H1 (cell line): Measurements from ENCODE around the gene SRSF6. TPM values are rescaled to one million over a fixed set of nuclear protein-coding genes. Genes with fewer than 3 reads are reported as not detected.
A peak's percentile ranks its signal among the peaks of the same experiment; 100 is the strongest.
"Not testable (repeated sequence)": the region's sequence is repeated elsewhere in the genome, so short reads cannot be mapped to it uniquely, and the experiment has no call there.

ENCODE experiments used
- CTCF ChIA-PET: fragments of 300-600 bp; sonication (Branson Sonifier 250); formaldehyde crosslinking; loops from one replicate; lab custom pipeline; 2021; ENCODE audit not compliant: partially characterized antibody; lab: Charles Lee
- POLR2A ChIA-PET: fragments of 300-600 bp; sonication (Branson Sonifier 250); formaldehyde crosslinking; loops from one replicate; lab custom pipeline; 2021; ENCODE audit warnings: inconsistent platforms; ENCODE audit not compliant: partially characterized antibody; lab: Charles Lee
- DNase-seq, 2 experiments: peaks; one replicate each; pipeline versions ENCODE4 v3.0.0 to v3.0.0-alpha.2; 2010 to 2022; ENCODE audit warnings: low spot score in 2 of 2, low read depth in 1 of 2, mixed read lengths in 1 of 2
- FAIRE-seq: peaks from 2 replicates; lab custom pipeline; 2011; peaks lifted over from hg19 to GRCh38; lab: Jason Lieb, UNC
- H2AFZ ChIP-seq: 2 replicates; pipeline ENCODE4 v1.8.1; 2012; ENCODE audit warnings: low read length, inconsistent platforms
- H2AK5ac ChIP-seq: 2 replicates; pipeline ENCODE4 v1.6.1; 2013; ENCODE audit warnings: low read depth, low read length
- H2BK120ac ChIP-seq: replicated peaks from 2 replicates; pipeline ENCODE3; 2013; ENCODE audit warnings: low read depth, low read length, inconsistent platforms
- H2BK12ac ChIP-seq: 2 replicates; pipeline ENCODE4 v1.6.1; 2013; ENCODE audit warnings: low read depth, low read length
- H2BK15ac ChIP-seq: 2 replicates; pipeline ENCODE4 v1.6.1; 2013; ENCODE audit warnings: low read length
- H2BK20ac ChIP-seq: 2 replicates; pipeline ENCODE4 v1.6.1; 2013; ENCODE audit warnings: low read length
- H2BK5ac ChIP-seq: 2 replicates; pipeline ENCODE4 v1.6.1; 2013; ENCODE audit warnings: low read depth, low read length
- H3K14ac ChIP-seq: 2 replicates; pipeline ENCODE4 v1.6.1; 2013; ENCODE audit warnings: inconsistent platforms; ENCODE audit not compliant: insufficient read length
- H3K18ac ChIP-seq: 2 replicates; pipeline ENCODE4 v1.6.1; 2013; ENCODE audit warnings: low read length; ENCODE audit errors: extremely low read depth
- H3K23ac ChIP-seq: 2 replicates; pipeline ENCODE4 v1.6.1; 2013; ENCODE audit warnings: inconsistent platforms; ENCODE audit not compliant: insufficient read length
- H3K23me2 ChIP-seq: 2 replicates; pipeline ENCODE4 v1.6.1; 2013; ENCODE audit warnings: low read depth, low read length
- H3K27ac ChIP-seq: 2 replicates; pipeline ENCODE4 v1.6.1; 2011; ENCODE audit warnings: low read depth, low read length, inconsistent platforms
- H3K27me3 ChIP-seq, 4 experiments: replicated peaks in 1 of 4; 1 replicate in 1 of 4; 2 replicates in 3 of 4; pipeline versions ENCODE4 v1.6.1 to v1.8.1; 2011 to 2013; ENCODE audit warnings: low read length in 3 of 4, mild to moderate bottlenecking in 3 of 4, inconsistent platforms in 2 of 4, mixed read lengths in 2 of 4, moderate library complexity in 1 of 4; ENCODE audit not compliant: control insufficient read depth in 3 of 4, insufficient read depth in 3 of 4; ENCODE audit errors: extremely low read depth in 1 of 4
- H3K36me3 ChIP-seq, 4 experiments: 2 replicates each; pipeline versions ENCODE4 v1.6.1 to v1.8.1; 2011 to 2013; ENCODE audit warnings: mild to moderate bottlenecking in 4 of 4, low read length in 3 of 4, moderate library complexity in 2 of 4, control low read depth in 1 of 4, inconsistent platforms in 1 of 4; ENCODE audit not compliant: insufficient read depth in 4 of 4, control insufficient read depth in 2 of 4
- H3K4ac ChIP-seq: replicated peaks from 2 replicates; pipeline ENCODE3; 2013; ENCODE audit warnings: low read length, low read depth, mixed read lengths, inconsistent platforms; ENCODE audit not compliant: insufficient read length
- H3K4me1 ChIP-seq, 4 experiments: replicated peaks in 1 of 4; 1 replicate in 1 of 4; 2 replicates in 3 of 4; pipeline versions ENCODE4 v1.6.1 to v1.8.1; 2011 to 2013; ENCODE audit warnings: low read length in 3 of 4, inconsistent platforms in 2 of 4, mixed read lengths in 1 of 4; ENCODE audit not compliant: insufficient read depth in 4 of 4, control insufficient read depth in 3 of 4
- H3K4me2 ChIP-seq, 2 experiments: 2 replicates each; pipeline versions ENCODE4 v1.6.1 to v1.8.1; 2011 to 2013; ENCODE audit warnings: low read depth in 2 of 2, low read length in 2 of 2, control low read depth in 1 of 2, inconsistent platforms in 1 of 2, mild to moderate bottlenecking in 1 of 2; ENCODE audit not compliant: insufficient read depth in 1 of 2
- H3K4me3 ChIP-seq, 4 experiments: fragments of 200-600, 300-600 bp in 1 of 4; sonication (generic), shearing (Covaris generic), sonication (Bioruptor Twin) in 1 of 4; 2 replicates each; pipeline versions ENCODE4 v1.5.1 to v1.8.1; 2011 to 2016; ENCODE audit warnings: low read length in 4 of 4, low read depth in 3 of 4, control low read depth in 2 of 4, inconsistent platforms in 2 of 4, mild to moderate bottlenecking in 2 of 4, mixed read lengths in 1 of 4, moderate library complexity in 1 of 4; ENCODE audit not compliant: insufficient read depth in 2 of 4; ENCODE audit errors: extremely low read depth in 1 of 4
- H3K56ac ChIP-seq: replicated peaks from 2 replicates; pipeline ENCODE3; 2013; ENCODE audit warnings: low read depth, mild to moderate bottlenecking, mixed read lengths, low read length, inconsistent platforms; ENCODE audit not compliant: insufficient read length
- H3K79me1 ChIP-seq: 2 replicates; pipeline ENCODE4 v1.6.1; 2013; ENCODE audit warnings: low read depth, low read length, control low read depth
- H3K79me2 ChIP-seq, 2 experiments: 2 replicates each; pipeline versions ENCODE4 v1.6.1 to v1.8.1; 2012 to 2013; ENCODE audit warnings: low read length in 2 of 2, mild to moderate bottlenecking in 2 of 2, inconsistent platforms in 1 of 2; ENCODE audit not compliant: insufficient read depth in 2 of 2, control insufficient read depth in 1 of 2
- H3K9ac ChIP-seq, 4 experiments: replicated peaks in 1 of 4; 1 replicate in 1 of 4; 2 replicates in 3 of 4; pipeline versions ENCODE4 v1.6.1 to v1.8.1; 2011 to 2013; ENCODE audit warnings: low read depth in 3 of 4, low read length in 3 of 4, control low read depth in 2 of 4, mild to moderate bottlenecking in 2 of 4, moderate library complexity in 2 of 4, inconsistent platforms in 1 of 4; ENCODE audit errors: extremely low read depth in 1 of 4
- H3K9me3 ChIP-seq, 2 experiments: 2 replicates each; pipeline versions ENCODE4 v1.6.1 to v1.8.1; 2012 to 2013; ENCODE audit warnings: mild to moderate bottlenecking in 2 of 2, moderate library complexity in 2 of 2, control low read depth in 1 of 2, inconsistent platforms in 1 of 2, low read depth in 1 of 2, low read length in 1 of 2, mixed read lengths in 1 of 2; ENCODE audit not compliant: insufficient read depth in 2 of 2
- H4K20me1 ChIP-seq, 2 experiments: replicated peaks in 1 of 2; 2 replicates each; pipeline versions ENCODE3 to v1.8.1; 2011 to 2013; ENCODE audit warnings: inconsistent platforms in 2 of 2, low read length in 2 of 2, mild to moderate bottlenecking in 1 of 2; ENCODE audit not compliant: insufficient read depth in 2 of 2, control insufficient read depth in 1 of 2
- H4K5ac ChIP-seq: 2 replicates; pipeline ENCODE4 v1.6.1; 2013; ENCODE audit warnings: low read length, low read depth, mixed read lengths, inconsistent platforms; ENCODE audit not compliant: insufficient read length
- H4K8ac ChIP-seq: 2 replicates; pipeline ENCODE4 v1.8.0; 2013; ENCODE audit warnings: mild to moderate bottlenecking, moderate library complexity, low read length, inconsistent platforms; ENCODE audit not compliant: insufficient read depth; ENCODE audit errors: extremely low read depth
- H4K91ac ChIP-seq: replicated peaks from 2 replicates; pipeline ENCODE3; 2013; ENCODE audit warnings: low read length, mixed read lengths, inconsistent platforms; ENCODE audit not compliant: insufficient read length
- SP1 ChIP-seq: IDR thresholded peaks from 2 replicates; pipeline ENCODE4 v1.6.1; 2011; ENCODE audit warnings: low read depth, low read length
- TBP ChIP-seq: IDR thresholded peaks from 2 replicates; pipeline ENCODE4 v1.6.1; 2011; ENCODE audit warnings: low read depth, low read length, improper control_type of control experiment
- WGBS, 2 experiments: shearing (Covaris generic) in 1 of 2; methylation state at CpG; one replicate each; pipeline versions ENCODE4 v1.1.6 to v1.1.7; 2013 to 2015; ENCODE audit warnings: low lambda C conversion rate in 2 of 2, mixed read lengths in 2 of 2, inconsistent platforms in 1 of 2, low coverage in 1 of 2, missing lambda C conversion rate in 1 of 2; ENCODE audit not compliant: insufficient replicate concordance in 2 of 2, insufficient coverage in 1 of 2, insufficient read length in 1 of 2; ENCODE audit errors: extremely low coverage in 1 of 2, missing lambda C conversion rate in 1 of 2; 5-methylcytosine and 5-hydroxymethylcytosine counted together
- polyA plus RNA-seq, 7 experiments: library from polyadenylated mRNA; depleted of rRNA in 3 of 7; stranded (reverse) in 5 of 7; unstranded in 2 of 7; fragments of >200 nt in 5 of 7; fragments of 200-250 nt in 2 of 7; gene quantifications; 1 replicate in 5 of 7; 2 replicates in 1 of 7; 4 replicates in 1 of 7; pipeline versions ENCODE4 v1.2.1 to v1.2.3, GENCODE V29; 2011 to 2013; ENCODE audit warnings: missing spikeins in 2 of 7, mixed read lengths in 2 of 7
- total RNA-seq: library from RNA; stranded (reverse); fragmentation: NEBNext Ultra II Directional; extraction: Animal tissue kit (Norgen Biotek cat#: 25700); gene quantifications from 2 replicates; pipeline ENCODE4 v1.2.1, GENCODE V29; 2021

The SRSF6 gene
- total and polyA plus RNA-seq, 2 of the 8 experiments (the other 6 are each of a cell fraction or from before 2014, with no cell fraction given), result 48.0 to 171 TPM

- Histone ChIP-seq H3K4me3 (peak overlapping the region in 2 of 4 experiments; percentile 96 to 99; a peak in 4 of 8 replicates), H3K4me2 (peak overlapping the region; percentile 72 to 93), H2AK5ac (peak overlapping the region; percentile 98; the same call in 1 of the 2 replicates), H3K36me3 (peaks cover 14 to 23% (median 23%) of the 10 kb centered on the region in 4 experiments), H3K79me2 (peaks cover 10 to 32% of the 10 kb centered on the region in 2 experiments)
- not testable (repeated sequence) for H3K27me3 ChIP-seq, H3K4ac ChIP-seq, H2BK5ac ChIP-seq, H3K9me3 ChIP-seq, H3K56ac ChIP-seq, H2BK120ac ChIP-seq, FAIRE-seq, H2BK20ac ChIP-seq, H3K23me2 ChIP-seq, H4K8ac ChIP-seq, H3K18ac ChIP-seq, H3K9ac ChIP-seq, H4K5ac ChIP-seq, DNase-seq, H3K14ac ChIP-seq, H2AFZ ChIP-seq, H3K4me1 ChIP-seq, H2BK12ac ChIP-seq, H2BK15ac ChIP-seq, H4K91ac ChIP-seq, H4K20me1 ChIP-seq, H3K79me1 ChIP-seq, H3K23ac ChIP-seq, H3K27ac ChIP-seq
- TF ChIP-seq SP1 (0 out of 2 replicates have a peak, but pooled peaks have one; percentile 60), TBP (peak; percentile 35; the same call in 1 of the 2 replicates)
- ChIA-PET CTCF (interaction anchor here (0.6 to 3.9 kb wide), 8 partner anchors 7 to 461 kb away, joined by 3 to 11 read pairs (median 4); no protein-coding TSS in a partner anchor), POLR2A (interaction anchor here (0.6 to 5.2 kb wide), 22 partner anchors 7 to 269 kb away, joined by 3 to 81 read pairs (median 22); partner anchors contain the start of gene L3MBTL1)
- WGBS, 2 experiments, result 85% methylated on average over 7 of the region's 8 CpGs; no CpG with 5 or more reads in 1 of the 2 experiments
These were observed 1.4 kb upstream of the SRSF6 start for GRCh38 chr20:43456252-43456651.
